ENCODE measurements around the gene TNFRSF8. TPM values are rescaled to one million over a fixed set of nuclear protein-coding genes. Genes with fewer than 3 reads are reported as not detected.
A peak's percentile ranks its signal among the peaks of the same experiment; 100 is the strongest.

Gene TNFRSF8
- total and polyA plus RNA-seq, 12 donors, result 0.17 to 0.61 (median 0.42) TPM; not detected in 1

DNA sequence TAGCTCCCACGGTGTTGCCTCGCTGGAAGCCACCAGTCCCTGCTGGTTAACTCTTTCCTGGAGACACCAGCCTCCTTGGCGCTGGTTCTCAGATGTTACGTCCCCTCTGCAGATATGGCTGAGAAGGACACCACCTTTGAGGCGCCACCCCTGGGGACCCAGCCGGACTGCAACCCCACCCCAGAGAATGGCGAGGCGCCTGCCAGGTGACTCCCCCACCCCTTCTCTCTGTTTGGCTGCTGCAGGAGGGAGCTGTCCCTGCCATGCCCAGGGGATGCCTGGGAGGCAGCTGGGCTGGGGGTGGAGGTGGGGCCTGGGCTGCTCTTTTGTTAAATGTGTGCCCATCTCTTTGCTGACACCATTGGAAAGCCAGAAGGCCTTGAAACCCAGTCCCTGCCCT is 60.1 kb downstream of the TNFRSF8 start:
- Histone ChIP-seq H3K4me1 (replicated peaks in 1 of 2) (peaks cover 6 to 13% of the 10 kb centered on the region in 2 donors), H3K4me3 (no peak overlapping the region), H3K36me3 (replicated peaks in 1 of 2) (no peaks in the 10 kb centered on the region), H3K27ac (no peak overlapping the region), H3K27me3 (no peaks in the 10 kb centered on the region), H3K9me3 (replicated peaks in 1 of 3) (no peaks in the 10 kb centered on the region)
- intact Hi-C loops (cut with DNase I), result no loop called here
- TF ChIP-seq, protein P1, sequence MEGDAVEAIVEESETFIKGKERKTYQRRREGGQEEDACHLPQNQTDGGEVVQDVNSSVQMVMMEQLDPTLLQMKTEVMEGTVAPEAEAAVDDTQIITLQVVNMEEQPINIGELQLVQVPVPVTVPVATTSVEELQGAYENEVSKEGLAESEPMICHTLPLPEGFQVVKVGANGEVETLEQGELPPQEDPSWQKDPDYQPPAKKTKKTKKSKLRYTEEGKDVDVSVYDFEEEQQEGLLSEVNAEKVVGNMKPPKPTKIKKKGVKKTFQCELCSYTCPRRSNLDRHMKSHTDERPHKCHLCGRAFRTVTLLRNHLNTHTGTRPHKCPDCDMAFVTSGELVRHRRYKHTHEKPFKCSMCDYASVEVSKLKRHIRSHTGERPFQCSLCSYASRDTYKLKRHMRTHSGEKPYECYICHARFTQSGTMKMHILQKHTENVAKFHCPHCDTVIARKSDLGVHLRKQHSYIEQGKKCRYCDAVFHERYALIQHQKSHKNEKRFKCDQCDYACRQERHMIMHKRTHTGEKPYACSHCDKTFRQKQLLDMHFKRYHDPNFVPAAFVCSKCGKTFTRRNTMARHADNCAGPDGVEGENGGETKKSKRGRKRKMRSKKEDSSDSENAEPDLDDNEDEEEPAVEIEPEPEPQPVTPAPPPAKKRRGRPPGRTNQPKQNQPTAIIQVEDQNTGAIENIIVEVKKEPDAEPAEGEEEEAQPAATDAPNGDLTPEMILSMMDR (IDR thresholded peaks at IDR 0.05), result no peak
- TF ChIP-seq POLR2A (IDR thresholded peaks at IDR 0.05), result no peak
- no peak for DNase-seq
- 46 to 64% (median 55%) methylated on average over 4 to 8 of the region's 8 CpGs for WGBS, 4 donors

DNA sequence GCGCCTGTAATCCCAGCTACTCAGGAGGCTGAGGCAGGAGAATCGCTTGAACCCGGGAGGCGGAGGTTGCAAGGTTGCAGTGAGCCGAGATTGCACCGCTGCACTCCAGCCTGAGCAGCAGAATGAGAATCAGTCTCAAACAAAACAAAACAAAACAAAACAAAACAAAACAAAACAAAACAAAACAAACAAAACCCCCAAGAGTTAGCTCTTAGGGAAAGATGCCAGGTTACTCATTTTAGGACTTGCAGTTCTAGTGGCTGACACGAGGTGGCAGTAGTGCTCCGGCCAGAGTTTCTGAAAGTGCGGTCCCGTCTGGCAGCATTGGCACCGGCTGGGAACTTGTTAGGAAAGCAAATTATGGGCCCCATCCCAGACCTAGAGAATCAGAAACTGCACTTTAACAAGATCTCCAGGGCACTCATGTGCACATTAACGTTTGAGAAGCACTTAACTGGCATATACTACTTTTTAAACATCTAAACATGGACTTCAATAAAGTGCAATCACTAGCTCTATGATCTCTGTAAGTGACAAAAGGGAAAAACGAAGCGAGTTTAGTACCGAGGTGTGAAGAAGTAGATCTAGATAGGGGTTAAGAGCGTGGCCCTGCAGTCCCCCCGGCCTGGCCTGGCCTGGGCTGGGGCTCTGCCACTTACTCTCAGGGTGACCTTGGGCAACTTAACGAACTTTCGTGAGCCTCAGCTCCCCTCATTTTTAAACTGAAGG is 61.8 kb downstream of the TNFRSF8 start:
- H3K9me3 ChIP-seq (replicated peaks in 1 of 3), result no peaks in the 10 kb centered on the region
- H3K4me3 ChIP-seq, result no peak overlapping the region
- TF ChIP-seq POLR2A (IDR thresholded peaks at IDR 0.05), result no peak
- TF ChIP-seq, protein P1 (IDR thresholded peaks at IDR 0.05), result peak; percentile 95 to 99 (median 98)
- no peaks in the 10 kb centered on the region for H3K36me3 ChIP-seq (replicated peaks in 1 of 2)
- WGBS, 4 donors, result 31 to 41% (median 38%) methylated on average over 18 to 19 of the region's 19 CpGs
- peak; percentile 69 to 91 (median 80) for DNase-seq
- intact Hi-C loops (cut with DNase I), result loop anchor here (2.0 kb wide), 1 partner anchor 84 kb away; no protein-coding TSS in a partner anchor
- peak overlapping the region in 1 of 5 donors; percentile 21 for H3K27ac ChIP-seq
- H3K4me1 ChIP-seq (replicated peaks in 1 of 2), result peaks cover 6 to 13% of the 10 kb centered on the region in 2 donors
- H3K27me3 ChIP-seq, result no peaks in the 10 kb centered on the region

DNA sequence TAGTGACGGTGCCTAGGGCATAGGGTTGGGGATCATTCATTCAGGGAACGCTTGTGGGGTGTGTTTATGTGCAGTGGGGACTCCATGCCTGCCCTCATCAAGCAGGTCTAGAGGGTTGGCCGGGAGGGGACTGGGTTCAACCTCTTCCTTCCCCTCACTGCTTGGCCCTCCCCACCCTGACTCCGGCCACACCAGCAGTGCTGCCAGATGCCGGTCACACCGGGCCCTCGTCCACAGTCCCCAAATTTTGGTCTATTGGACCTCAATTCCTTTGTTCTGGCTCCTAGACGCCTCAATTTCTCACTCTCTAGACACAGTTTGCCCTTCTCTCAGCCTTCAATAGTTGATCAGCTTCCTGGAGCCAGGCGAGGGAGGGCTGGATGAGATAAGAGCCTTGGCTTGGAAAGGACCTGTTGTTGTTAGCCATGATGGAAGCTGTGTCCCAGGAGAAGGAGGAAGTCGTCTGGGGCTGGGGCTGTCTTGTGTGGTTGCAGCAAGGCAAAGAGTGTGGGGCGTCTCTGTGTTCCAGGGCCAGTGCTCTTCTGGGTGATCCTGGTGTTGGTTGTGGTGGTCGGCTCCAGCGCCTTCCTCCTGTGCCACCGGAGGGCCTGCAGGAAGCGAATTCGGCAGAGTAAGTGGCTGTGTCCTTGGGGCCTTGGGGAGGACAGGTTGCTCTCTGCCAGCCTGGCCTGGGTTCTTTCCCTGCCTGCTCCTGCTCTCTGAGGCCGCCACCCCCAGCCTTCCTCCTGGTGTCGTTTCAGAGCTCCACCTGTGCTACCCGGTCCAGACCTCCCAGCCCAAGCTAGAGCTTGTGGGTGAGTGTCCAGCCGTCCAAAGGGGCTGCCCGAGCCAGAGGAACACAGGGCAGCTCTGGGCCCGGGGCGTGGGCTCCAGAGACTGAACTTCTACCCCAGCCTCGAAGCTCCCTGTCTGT is 62.6 kb downstream of the TNFRSF8 start:
- H3K4me3 ChIP-seq, result no peak overlapping the region
- no peaks in the 10 kb centered on the region for H3K36me3 ChIP-seq (replicated peaks in 1 of 2)
- no peaks in the 10 kb centered on the region for H3K27me3 ChIP-seq
- peak in 2 of 7 donors; percentile 49 to 62 for DNase-seq
- intact Hi-C loops (cut with DNase I), result loop anchor here (2.0 kb wide), 1 partner anchor 83 kb away; no protein-coding TSS in a partner anchor
- H3K9me3 ChIP-seq (replicated peaks in 1 of 3), result no peaks in the 10 kb centered on the region
- H3K27ac ChIP-seq, result peak overlapping the region in 1 of 5 donors; percentile 21
- WGBS, 4 donors, result 61 to 76% (median 69%) methylated on average over 15 to 24 of the region's 24 CpGs
- no peak for TF ChIP-seq POLR2A (IDR thresholded peaks at IDR 0.05)
- TF ChIP-seq, protein P1 (IDR thresholded peaks at IDR 0.05), result no peak
- H3K4me1 ChIP-seq (replicated peaks in 1 of 2), result peaks cover 6 to 18% of the 10 kb centered on the region in 2 donors

DNA sequence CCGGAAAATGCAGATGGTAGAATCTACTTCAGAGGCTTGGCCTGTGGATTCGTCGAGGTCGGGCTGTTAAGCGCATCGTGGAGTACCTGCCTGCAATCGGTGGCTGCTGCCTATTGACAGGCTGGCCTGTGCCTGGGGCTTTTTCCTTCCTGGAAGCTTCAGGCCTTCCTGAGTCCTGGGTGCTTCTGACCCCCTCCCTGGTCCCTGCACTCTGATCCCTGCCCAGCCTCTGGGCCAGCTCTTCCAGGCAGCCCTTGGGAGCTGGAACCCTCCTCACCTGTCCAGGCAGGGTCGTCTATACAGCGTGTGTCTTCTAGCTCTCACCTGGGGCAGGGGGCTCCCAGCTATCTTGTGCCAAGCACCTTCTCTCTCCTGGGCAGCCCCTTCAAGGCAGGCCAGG is 63.7 kb downstream of the TNFRSF8 start:
- WGBS, 4 donors, result 92 to 95% (median 93%) methylated on average over 6 to 9 of the region's 9 CpGs

More for the DNA sequence above, 63.7 kb downstream of the TNFRSF8 start:
- intact Hi-C loops (cut with DNase I), result no loop called here
- H3K27ac ChIP-seq, result no peak overlapping the region
- no peaks in the 10 kb centered on the region for H3K27me3 ChIP-seq
- DNase-seq, result no peak
- H3K36me3 ChIP-seq (replicated peaks in 1 of 2), result no peaks in the 10 kb centered on the region
- TF ChIP-seq, protein P1 (IDR thresholded peaks at IDR 0.05), result no peak
- TF ChIP-seq POLR2A (IDR thresholded peaks at IDR 0.05), result no peak
- H3K4me3 ChIP-seq, result no peak overlapping the region
- no peaks in the 10 kb centered on the region for H3K9me3 ChIP-seq (replicated peaks in 1 of 3)
- peaks cover 6 to 21% of the 10 kb centered on the region in 2 donors for H3K4me1 ChIP-seq (replicated peaks in 1 of 2)

All from adrenal gland (tissue), 12 donors.